K562 (cell line): ENCODE measurements around the gene ACTN1. TPM values are rescaled to one million over a fixed set of nuclear protein-coding genes. Genes with fewer than 3 reads are reported as not detected.

Experiments used
- CEBPB ChIP-seq: fragments of 450-650 bp; IDR thresholded peaks from 2 replicates; pipeline ENCODE4 v1.6.1; 2016; ENCODE audit warnings: missing genetic modification characterization, missing compliant biosample characterization
- CLOCK ChIP-seq: fragments of 250-450 bp; sonication (Bioruptor Pico); IDR thresholded peaks from 2 replicates; pipeline ENCODE4 v1.4.0; 2020; ENCODE audit warnings: mild to moderate bottlenecking, moderate library complexity, borderline replicate concordance
- MAZ ChIP-seq, 2 experiments: fragments of 450-650 bp in 1 of 2; sonication (generic) in 1 of 2; formaldehyde crosslinking; IDR thresholded peaks in 1 of 2; conservative IDR thresholded peaks in 1 of 2; 2 replicates each; pipeline versions ENCODE4 v1.4.0 to v1.5.0; 2020; ENCODE audit warnings: mild to moderate bottlenecking in 1 of 2, missing genetic modification reagents in 1 of 2
- POLR2G ChIP-seq: fragments of 200-400 bp; formaldehyde crosslinking; IDR thresholded peaks from 2 replicates; pipeline ENCODE4 v1.6.1; 2017; ENCODE audit warnings: low read depth, mild to moderate bottlenecking, antibody characterized with exemption, low read length, moderate library complexity
- SMARCA5 ChIP-seq: fragments of 450-650 bp; IDR thresholded peaks from 2 replicates; pipeline ENCODE4 v1.6.1; 2016
- SRSF3 ChIP-seq: fragments of 200-400 bp; formaldehyde crosslinking; IDR thresholded peaks from 2 replicates; pipeline ENCODE4 v1.6.1; 2016; ENCODE audit warnings: mild to moderate bottlenecking, low read length, moderate library complexity; ENCODE audit not compliant: insufficient read depth
- VEZF1 ChIP-seq: fragments of 200-800 bp; sonication (Bioruptor generic); IDR thresholded peaks from 2 replicates; pipeline ENCODE4 v1.6.1; 2017; ENCODE audit warnings: missing genetic modification characterization, missing compliant biosample characterization
- ZBTB12 ChIP-seq: fragments of 250-450 bp; sonication (Bioruptor Pico); IDR thresholded peaks from 2 replicates; pipeline ENCODE4 v1.4.0; 2020
- polyA plus RNA-seq, 8 experiments: library from polyadenylated mRNA; depleted of rRNA in 4 of 8; stranded (reverse) in 5 of 8; unstranded in 3 of 8; fragments of >200 nt; fragmentation: Nextera tagmentation in 2 of 8; fragmentation: Illumina TruSeq in 1 of 8; extraction: Ambion mirVana in 2 of 8; extraction: Trizol in 1 of 8; gene quantifications; 2 replicates each; pipeline versions ENCODE4 v1.2.1 to v1.2.3, GENCODE V29; 2011 to 2014; ENCODE audit warnings: inconsistent platforms in 1 of 8, missing spikeins in 1 of 8
- total RNA-seq, 7 experiments: library from RNA; depleted of rRNA in 6 of 7; stranded (reverse); fragments of >200 nt in 6 of 7; fragmentation: Illumina TruSeq in 2 of 7; extraction: Trizol in 2 of 7; gene quantifications; 2 replicates each; pipeline versions ENCODE4 v1.2.1 to v1.2.3, GENCODE V29; 2011 to 2021; ENCODE audit warnings: low replicate concordance in 1 of 7

Gene ACTN1
- total and polyA plus RNA-seq, 9 of the 15 experiments (the other 6 are each of a cell fraction or from before 2014, with no cell fraction given), result 2.2 to 67.7 (median 34.5) TPM

- no peak for TF ChIP-seq ZBTB12 (CRISPR knock-in tag)
- no peak for TF ChIP-seq SMARCA5
- TF ChIP-seq CLOCK (CRISPR knock-in tag), result no peak
- no peak; the same call in 1 of the 2 replicates for TF ChIP-seq VEZF1
- TF ChIP-seq POLR2G, result no peak
- 0 out of 2 replicates have a peak, but pooled peaks have one; percentile 21 for TF ChIP-seq CEBPB (tag)
- TF ChIP-seq MAZ (CRISPR knock-in tag; conservative IDR thresholded peaks at IDR 0.05 in 1 of 2, IDR thresholded peaks at IDR 0.05 in 1 of 2), result peak in 1 of 2 experiments; percentile 60; a peak in 1 of 4 replicates
- TF ChIP-seq SRSF3, result no peak
Measured at GRCh38 chr14:68824517-68825347, 154.4 kb downstream of the ACTN1 start (continued).
